ENCODE results near the gene STX19.
A peak's percentile ranks its signal among the peaks of the same experiment; 100 is the strongest.
"Not testable (repeated sequence)": the region's sequence is repeated elsewhere in the genome, so short reads cannot be mapped to it uniquely, and the experiment has no call there.

Gene STX19

GRCh38 chr3:94028093-94028837 lies at the start of gene STX19:
STX19 (minus strand) TSS chr3:94028597; CDS start chr3:94015269, 13,328 bp downstream.
- no peak for DNase-seq

GRCh38 chr3:94076055-94076454 lies 47.7 kb upstream of the STX19 start:
- no peak for DNase-seq

- no peak for DNase-seq
Measured at GRCh38 chr3:94071713-94072284, 43.4 kb upstream of the STX19 start.

- DNase-seq, result no peak
Measured at GRCh38 chr3:94070341-94070911, 42.0 kb upstream of the STX19 start.

GRCh38 chr3:94069194-94069813 lies 40.9 kb upstream of the STX19 start:
- DNase-seq, result peak; percentile 42

GRCh38 chr3:94066506-94067500 lies 38.4 kb upstream of the STX19 start:
- no peak for DNase-seq

- no peak for DNase-seq
Measured at GRCh38 chr3:94065819-94066480, 37.6 kb upstream of the STX19 start.

GRCh38 chr3:94065122-94065521 lies 36.7 kb upstream of the STX19 start:
- no peak for DNase-seq

GRCh38 chr3:94064243-94064860 lies 36.0 kb upstream of the STX19 start:
- DNase-seq, result no peak

- DNase-seq, result peak; percentile 48
Measured at GRCh38 chr3:94063496-94064119, 35.2 kb upstream of the STX19 start.

GRCh38 chr3:94062513-94063404 lies 34.4 kb upstream of the STX19 start, which contains the start of the genes DHFR2 and NSUN3:
DHFR2 (minus strand) TSS chr3:94062916; CDS start chr3:94061511, 1,405 bp downstream.
NSUN3 (plus strand) TSS chr3:94063061; CDS start chr3:94063127, 66 bp downstream.
- peak; percentile 99 for DNase-seq

GRCh38 chr3:94061297-94061696 lies 32.9 kb upstream of the STX19 start:
- no peak for DNase-seq

- DNase-seq, result no peak
Measured at GRCh38 chr3:94050546-94050945, 22.1 kb upstream of the STX19 start.

GRCh38 chr3:94049267-94049666 lies 20.9 kb upstream of the STX19 start:
- no peak for DNase-seq

- DNase-seq, result no peak
Measured at GRCh38 chr3:94046533-94046932, 18.1 kb upstream of the STX19 start.

- not testable (repeated sequence) for DNase-seq
Measured at GRCh38 chr3:94044100-94044936, 15.9 kb upstream of the STX19 start.

GRCh38 chr3:94043285-94043684 lies 14.9 kb upstream of the STX19 start:
- no peak for DNase-seq

GRCh38 chr3:94036909-94037507 lies 8.6 kb upstream of the STX19 start:
- DNase-seq, result peak; percentile 16

Measured in NCI-H2171 treated with DMSO at 0.1 percent for 48 hours (cell line).